NCI-H345 treated with DMSO at 0.1 percent for 48 hours (cell line): ENCODE results near the gene RIPOR3.
A peak's percentile ranks its signal among the peaks of the same experiment; 100 is the strongest.
"Not testable (repeated sequence)": the region's sequence is repeated elsewhere in the genome, so short reads cannot be mapped to it uniquely, and the experiment has no call there.

Source experiments
- DNase-seq: peaks from one replicate; lab custom pipeline; 2025; ENCODE audit not compliant: unreplicated experiment; lab: John Stamatoyannopoulos, UW

The RIPOR3 gene

GRCh38 chr20:50635676-50636600, 55.4 kb downstream of the RIPOR3 start:
- peak; percentile 71 for DNase-seq

DNA sequence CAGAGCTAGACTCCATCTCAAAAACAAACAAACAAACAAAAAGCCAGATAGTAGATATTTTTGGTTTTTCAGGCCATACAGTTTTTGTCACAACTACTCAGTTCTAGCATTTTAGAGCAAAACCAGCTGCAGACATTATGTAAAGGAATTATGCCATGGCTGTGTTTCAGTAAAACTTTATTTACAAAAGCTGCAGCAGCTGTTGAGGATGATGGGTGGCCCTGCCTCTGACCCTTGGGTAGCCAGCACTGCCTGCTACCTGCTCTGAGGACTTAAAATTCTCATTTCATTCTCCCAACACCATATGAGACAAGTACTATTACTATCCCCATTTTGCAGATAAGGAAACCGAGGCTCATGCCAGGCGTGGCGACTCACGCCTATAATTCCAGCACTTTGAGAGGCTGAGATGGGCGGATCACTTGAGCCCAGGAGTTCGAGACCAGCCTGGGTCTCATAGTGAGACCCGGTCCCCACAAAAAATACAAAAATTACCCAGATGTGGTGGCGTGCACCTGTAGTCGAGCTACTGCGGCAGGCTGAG, 56.3 kb downstream of the RIPOR3 start:
- DNase-seq = no peak

DNA sequence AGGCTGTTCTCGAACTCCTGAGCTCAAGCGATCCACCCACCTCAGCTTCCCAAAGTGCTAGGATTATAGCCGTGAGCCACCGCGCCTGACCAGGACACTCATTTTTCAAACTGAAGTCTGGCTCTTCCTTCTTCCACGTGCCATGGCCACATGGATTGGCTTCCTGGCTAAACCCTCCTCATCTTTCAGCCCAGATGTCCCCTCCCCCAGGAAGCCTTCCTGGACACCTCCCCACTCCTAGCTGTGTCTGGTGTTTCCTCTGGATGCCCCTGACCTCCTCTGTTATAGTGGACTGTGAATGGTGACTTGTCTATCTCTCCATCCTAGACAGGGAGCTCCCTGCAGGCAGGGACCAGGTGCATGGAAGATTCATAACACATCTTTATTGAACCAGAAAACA, 57.2 kb downstream of the RIPOR3 start:
- no peak for DNase-seq

GRCh38 chr20:50633361-50633760, 58.0 kb downstream of the RIPOR3 start:
- DNase-seq = no peak

DNA sequence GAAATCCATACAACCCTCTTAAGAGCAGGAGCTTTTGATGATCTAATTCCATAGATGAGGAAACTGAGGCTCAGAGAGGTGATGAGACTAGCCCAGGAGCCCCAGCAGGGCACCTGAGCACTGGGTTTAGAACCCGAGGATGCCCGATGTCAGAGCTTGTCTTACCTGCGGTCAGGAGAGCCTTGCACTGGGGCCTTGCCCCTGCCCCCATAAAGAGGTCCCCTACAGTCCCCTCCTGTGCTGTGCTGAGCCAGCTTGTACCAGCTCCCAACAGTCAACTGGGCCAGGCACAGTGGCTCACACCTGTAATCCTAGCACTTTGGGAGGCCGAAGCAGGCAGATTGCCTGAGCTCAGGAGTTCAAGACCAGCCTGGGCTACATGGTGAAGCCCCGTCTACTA, 58.6 kb downstream of the RIPOR3 start:
- no peak for DNase-seq

GRCh38 chr20:50632236-50632635, 59.1 kb downstream of the RIPOR3 start:
- DNase-seq = no peak

- DNase-seq = no peak
Measured at GRCh38 chr20:50630578-50631263, 60.6 kb downstream of the RIPOR3 start.

DNA sequence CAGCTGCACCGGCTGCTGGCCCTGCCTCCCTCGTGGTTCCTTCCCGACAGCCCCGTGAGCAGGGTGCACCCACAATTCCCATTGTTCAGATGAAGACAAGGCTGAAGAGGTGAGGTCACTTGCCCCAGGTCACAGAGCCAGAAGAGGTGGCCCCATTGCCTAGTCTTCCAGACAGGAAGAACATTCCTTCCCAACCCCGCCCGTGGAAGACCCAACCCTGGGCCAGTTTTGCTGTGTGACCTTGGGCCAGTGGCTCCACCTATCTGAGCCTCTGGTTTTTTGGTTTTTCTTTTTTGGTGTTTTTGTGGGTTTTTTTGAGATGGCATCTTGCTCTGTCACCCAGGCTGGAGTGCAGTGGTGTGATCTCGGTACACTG, 61.7 kb downstream of the RIPOR3 start:
- no peak for DNase-seq

GRCh38 chr20:50628853-50629669, 62.3 kb downstream of the RIPOR3 start:
- no peak for DNase-seq

GRCh38 chr20:50628332-50628731, 63.0 kb downstream of the RIPOR3 start:
- peak; percentile 44 for DNase-seq

DNA sequence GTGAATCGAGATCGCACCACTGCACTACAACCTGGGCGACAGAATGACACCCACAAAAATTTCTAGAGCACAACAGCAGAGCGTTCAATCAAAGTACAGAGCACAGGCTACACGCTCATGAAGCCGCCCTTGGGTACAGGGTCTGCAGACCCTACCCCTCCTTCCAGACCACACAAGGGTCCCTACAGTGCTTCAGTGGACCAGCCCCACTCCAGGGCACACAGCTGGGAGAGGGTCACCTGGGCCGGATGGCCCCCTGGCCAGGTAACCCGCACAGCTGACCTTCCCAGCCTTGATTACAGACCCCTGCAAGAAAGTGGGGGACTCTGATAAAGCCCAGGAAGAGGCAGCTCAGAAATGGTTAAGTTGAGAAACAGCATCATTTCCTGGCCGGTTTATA, 63.6 kb downstream of the RIPOR3 start:
- DNase-seq = no peak

DNA sequence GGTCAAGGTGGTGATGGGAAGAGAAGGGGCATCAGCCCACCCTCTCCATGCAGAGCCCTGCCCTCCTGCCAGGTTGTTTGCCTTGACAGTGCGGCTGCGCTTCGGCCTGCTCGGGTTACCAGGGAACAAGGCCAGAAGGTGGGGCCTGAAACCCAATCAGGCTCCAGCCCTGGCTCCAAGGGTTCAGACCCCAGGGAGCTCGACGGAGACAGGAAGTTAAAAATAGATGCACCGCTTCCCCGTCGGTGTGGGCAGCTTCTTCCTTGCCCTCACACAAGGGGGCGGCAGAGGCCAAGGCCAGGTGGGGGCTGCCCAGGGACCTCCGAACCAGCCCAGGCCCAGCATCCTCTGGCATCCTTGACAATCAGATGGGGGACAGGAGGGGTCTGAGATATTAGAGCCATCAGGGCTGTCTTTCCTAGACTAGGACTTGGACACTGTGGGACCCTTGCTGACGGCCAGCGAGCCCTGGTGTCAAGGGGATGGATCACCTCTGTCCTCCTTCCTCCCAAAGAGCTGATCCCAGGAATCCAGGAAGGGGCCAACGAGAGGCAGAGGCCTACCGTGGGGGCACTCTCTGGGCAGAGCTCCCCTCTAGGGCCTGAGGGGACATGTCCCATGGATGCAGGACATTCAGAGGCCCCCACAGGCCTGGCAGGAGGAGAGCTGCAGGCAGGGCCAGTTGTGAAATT, 65.2 kb downstream of the RIPOR3 start:
- DNase-seq = no peak

DNA sequence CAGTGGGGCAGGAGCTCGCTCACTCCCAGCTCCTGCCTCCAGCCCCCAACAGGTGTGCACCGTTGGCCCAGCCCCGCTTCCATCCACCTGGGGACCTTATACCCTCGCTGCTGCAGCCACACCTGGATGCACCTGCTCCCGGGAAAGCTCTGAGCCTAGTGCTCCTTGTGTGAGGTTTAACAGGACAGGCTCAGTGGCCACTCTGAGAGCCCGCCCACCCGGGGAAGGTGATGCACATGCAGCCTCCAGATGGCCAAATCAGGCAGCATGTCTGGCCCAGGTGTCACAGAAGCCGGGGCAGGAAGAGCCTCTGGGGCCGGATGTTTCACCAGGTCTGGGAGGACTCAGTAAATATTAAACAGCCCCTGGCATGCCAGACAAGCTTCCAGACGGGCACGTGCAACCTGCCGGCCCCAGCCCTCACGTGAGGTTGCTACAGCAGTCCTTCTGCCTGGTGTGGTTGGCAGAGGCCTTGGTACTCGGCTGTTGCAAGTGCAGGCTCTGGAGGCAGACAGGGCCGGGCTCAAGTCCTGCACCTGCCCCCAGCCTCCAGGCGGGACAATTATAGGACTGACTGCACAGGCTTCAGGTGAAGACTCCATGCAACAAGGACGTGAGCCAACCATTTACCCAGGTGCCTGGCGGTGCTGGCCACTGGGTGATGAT, 66.9 kb downstream of the RIPOR3 start:
- peak; percentile 33 for DNase-seq

GRCh38 chr20:50621068-50621665, 70.2 kb downstream of the RIPOR3 start:
- DNase-seq = no peak

DNA sequence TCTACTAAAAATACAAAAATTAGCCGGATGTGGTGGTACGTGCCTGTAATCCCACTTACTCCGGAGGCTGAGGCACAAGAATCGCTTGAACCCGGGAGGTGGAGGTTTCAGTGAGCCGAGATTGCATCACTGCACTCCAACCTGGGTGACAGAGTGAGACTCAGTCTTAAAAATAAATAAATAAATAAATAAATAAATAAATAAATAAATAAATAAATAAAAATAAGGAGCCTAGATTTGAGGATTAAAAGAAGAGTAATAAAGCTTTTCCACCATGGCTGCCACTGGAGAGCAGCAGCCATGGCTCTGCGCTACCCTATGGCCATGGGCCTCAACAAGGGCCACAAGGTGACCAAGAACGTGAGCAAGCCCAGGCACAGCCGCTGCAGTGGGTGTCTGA, 70.9 kb downstream of the RIPOR3 start:
- DNase-seq = not testable (repeated sequence)

GRCh38 chr20:50618537-50618936, 72.8 kb downstream of the RIPOR3 start:
- DNase-seq = no peak

GRCh38 chr20:50617022-50617421, 74.3 kb downstream of the RIPOR3 start:
- no peak for DNase-seq

DNA sequence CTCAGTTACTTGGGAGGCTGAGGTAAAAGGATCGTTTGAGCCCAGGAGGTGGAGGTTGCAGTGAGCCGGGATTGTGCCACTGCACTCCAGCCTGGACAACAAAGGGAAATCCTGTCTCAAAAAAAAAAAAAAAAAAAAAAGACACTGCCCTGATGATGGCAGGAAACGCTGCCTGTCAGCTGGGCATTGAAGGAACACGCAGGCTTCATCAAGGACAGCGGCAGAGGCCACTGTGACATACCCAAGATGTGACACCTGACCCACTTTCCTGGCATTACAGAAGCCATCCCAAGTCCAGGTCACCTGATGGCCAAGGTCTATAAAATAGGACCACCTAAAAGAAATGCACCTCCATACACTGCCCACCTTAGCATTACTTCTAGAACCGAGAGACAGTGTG, 75.9 kb downstream of the RIPOR3 start:
- DNase-seq = no peak

GRCh38 chr20:50613438-50614169, 77.7 kb downstream of the RIPOR3 start:
- no peak for DNase-seq
